ENCODE data around the gene SRBD1. TPM values are rescaled to one million over a fixed set of nuclear protein-coding genes. Genes with fewer than 3 reads are reported as not detected.
A peak's percentile ranks its signal among the peaks of the same experiment; 100 is the strongest.

The SRBD1 gene
- polyA plus RNA-seq, 4 donors, result 4.7 to 10.9 (median 7.1) TPM

- H3K4me1 ChIP-seq (ENCODE audit: control insufficient read depth in 3 of 3, insufficient read depth in 2 of 3, low read depth in 1 of 3, low read length in 2 of 3), result peaks cover 0 to 19% (median 0%) of the 10 kb centered on the region in 3 donors
- 19 to 27% (median 23%) methylated on average over 10 to 11 of the region's 11 CpGs for WGBS, 3 donors
- no peak overlapping the region for H3K27ac ChIP-seq (ENCODE audit: low read depth in 1 of 3, low read length in 2 of 3)
- peak overlapping the region in 2 of 3 donors; percentile 64 to 72 for H3K4me3 ChIP-seq (ENCODE audit: low read depth in 1 of 3, low read length in 3 of 3)
- peaks cover 0 to 16% (median 0%) of the 10 kb centered on the region in 3 donors for H3K27me3 ChIP-seq (ENCODE audit: control insufficient read depth in 3 of 3, insufficient read depth in 3 of 3, low read length in 3 of 3)
- FAIRE-seq, result no peak
- no peak for DNase-seq
- no peaks in the 10 kb centered on the region for H3K9me3 ChIP-seq (ENCODE audit: control insufficient read depth in 2 of 2, insufficient read depth in 1 of 2, low read depth in 1 of 2, low read length in 1 of 2)
- H3K36me3 ChIP-seq (ENCODE audit: control insufficient read depth in 3 of 3, insufficient read depth in 2 of 3, low read depth in 1 of 3, low read length in 3 of 3), result peaks cover 0 to 3% (median 0%) of the 10 kb centered on the region in 3 donors
Measured at GRCh38 chr2:45643095-45643494, 32.0 kb upstream of the SRBD1 start.

- no peak overlapping the region for H3K4me3 ChIP-seq (ENCODE audit: low read depth in 1 of 3, low read length in 3 of 3)
- no peaks in the 10 kb centered on the region for H3K9me3 ChIP-seq (ENCODE audit: control insufficient read depth in 2 of 2, insufficient read depth in 1 of 2, low read depth in 1 of 2, low read length in 1 of 2)
- H3K36me3 ChIP-seq (ENCODE audit: control insufficient read depth in 3 of 3, insufficient read depth in 2 of 3, low read depth in 1 of 3, low read length in 3 of 3), result no peaks in the 10 kb centered on the region
- no peak overlapping the region for H3K27ac ChIP-seq (ENCODE audit: low read depth in 1 of 3, low read length in 2 of 3)
- no peak for DNase-seq
- WGBS, 3 donors, result 62 to 72% (median 63%) methylated on average over 2 of the region's 2 CpGs
- peaks cover 0 to 16% (median 0%) of the 10 kb centered on the region in 3 donors for H3K27me3 ChIP-seq (ENCODE audit: control insufficient read depth in 3 of 3, insufficient read depth in 3 of 3, low read length in 3 of 3)
- peaks cover 0 to 13% (median 0%) of the 10 kb centered on the region in 3 donors for H3K4me1 ChIP-seq (ENCODE audit: control insufficient read depth in 3 of 3, insufficient read depth in 2 of 3, low read depth in 1 of 3, low read length in 2 of 3)
- no peak for FAIRE-seq
Measured at GRCh38 chr2:45640576-45640975, 29.5 kb upstream of the SRBD1 start.

- no peak for DNase-seq
- no peak for FAIRE-seq
- Histone ChIP-seq H3K9me3 (ENCODE audit: control insufficient read depth in 2 of 2, insufficient read depth in 1 of 2, low read depth in 1 of 2, low read length in 1 of 2) (no peaks in the 10 kb centered on the region), H3K36me3 (ENCODE audit: control insufficient read depth in 3 of 3, insufficient read depth in 2 of 3, low read depth in 1 of 3, low read length in 3 of 3) (no peaks in the 10 kb centered on the region), H3K27ac (ENCODE audit: low read depth in 1 of 3, low read length in 2 of 3) (no peak overlapping the region), H3K4me1 (ENCODE audit: control insufficient read depth in 3 of 3, insufficient read depth in 2 of 3, low read depth in 1 of 3, low read length in 2 of 3) (no peaks in the 10 kb centered on the region), H3K4me3 (ENCODE audit: low read depth in 1 of 3, low read length in 3 of 3) (no peak overlapping the region), H3K27me3 (ENCODE audit: control insufficient read depth in 3 of 3, insufficient read depth in 3 of 3, low read length in 3 of 3) (peaks cover 0 to 6% (median 0%) of the 10 kb centered on the region in 3 donors)
- 61 to 87% (median 66%) methylated on average over 5 of the region's 5 CpGs for WGBS, 3 donors
Measured at GRCh38 chr2:45637440-45637839, 26.4 kb upstream of the SRBD1 start.

GRCh38 chr2:45636008-45636407 is 24.9 kb upstream of the SRBD1 start:
- 68 to 86% (median 82%) methylated on average over 5 of the region's 5 CpGs for WGBS, 3 donors
- no peaks in the 10 kb centered on the region for H3K36me3 ChIP-seq (ENCODE audit: control insufficient read depth in 3 of 3, insufficient read depth in 2 of 3, low read depth in 1 of 3, low read length in 3 of 3)
- H3K4me3 ChIP-seq (ENCODE audit: low read depth in 1 of 3, low read length in 3 of 3), result no peak overlapping the region
- no peaks in the 10 kb centered on the region for H3K4me1 ChIP-seq (ENCODE audit: control insufficient read depth in 3 of 3, insufficient read depth in 2 of 3, low read depth in 1 of 3, low read length in 2 of 3)
- peaks cover 0 to 3% (median 2%) of the 10 kb centered on the region in 3 donors for H3K27me3 ChIP-seq (ENCODE audit: control insufficient read depth in 3 of 3, insufficient read depth in 3 of 3, low read length in 3 of 3)
- no peak for FAIRE-seq
- no peak for DNase-seq
- H3K27ac ChIP-seq (ENCODE audit: low read depth in 1 of 3, low read length in 2 of 3), result no peak overlapping the region
- no peaks in the 10 kb centered on the region for H3K9me3 ChIP-seq (ENCODE audit: control insufficient read depth in 2 of 2, insufficient read depth in 1 of 2, low read depth in 1 of 2, low read length in 1 of 2)

GRCh38 chr2:45634223-45634622 is 23.2 kb upstream of the SRBD1 start:
- Histone ChIP-seq H3K4me1 (ENCODE audit: control insufficient read depth in 3 of 3, insufficient read depth in 2 of 3, low read depth in 1 of 3, low read length in 2 of 3) (no peaks in the 10 kb centered on the region), H3K9me3 (ENCODE audit: control insufficient read depth in 2 of 2, insufficient read depth in 1 of 2, low read depth in 1 of 2, low read length in 1 of 2) (no peaks in the 10 kb centered on the region), H3K4me3 (ENCODE audit: low read depth in 1 of 3, low read length in 3 of 3) (no peak overlapping the region), H3K36me3 (ENCODE audit: control insufficient read depth in 3 of 3, insufficient read depth in 2 of 3, low read depth in 1 of 3, low read length in 3 of 3) (no peaks in the 10 kb centered on the region), H3K27ac (ENCODE audit: low read depth in 1 of 3, low read length in 2 of 3) (no peak overlapping the region), H3K27me3 (ENCODE audit: control insufficient read depth in 3 of 3, insufficient read depth in 3 of 3, low read length in 3 of 3) (peaks cover 0 to 3% (median 2%) of the 10 kb centered on the region in 3 donors)
- DNase-seq (no peak), FAIRE-seq (no peak)
- WGBS, 3 donors, result 84 to 89% (median 87%) methylated on average over 5 of the region's 5 CpGs

GRCh38 chr2:45631955-45632354 is 20.9 kb upstream of the SRBD1 start:
- Histone ChIP-seq H3K4me1 (ENCODE audit: control insufficient read depth in 3 of 3, insufficient read depth in 2 of 3, low read depth in 1 of 3, low read length in 2 of 3) (no peaks in the 10 kb centered on the region), H3K4me3 (ENCODE audit: low read depth in 1 of 3, low read length in 3 of 3) (no peak overlapping the region), H3K27ac (ENCODE audit: low read depth in 1 of 3, low read length in 2 of 3) (no peak overlapping the region), H3K36me3 (ENCODE audit: control insufficient read depth in 3 of 3, insufficient read depth in 2 of 3, low read depth in 1 of 3, low read length in 3 of 3) (no peaks in the 10 kb centered on the region), H3K9me3 (ENCODE audit: control insufficient read depth in 2 of 2, insufficient read depth in 1 of 2, low read depth in 1 of 2, low read length in 1 of 2) (no peaks in the 10 kb centered on the region), H3K27me3 (ENCODE audit: control insufficient read depth in 3 of 3, insufficient read depth in 3 of 3, low read length in 3 of 3) (peaks cover 0 to 3% (median 0%) of the 10 kb centered on the region in 3 donors)
- WGBS, 3 donors, result 74 to 91% (median 77%) methylated on average over 3 of the region's 3 CpGs
- FAIRE-seq (no peak), DNase-seq (no peak)

- DNase-seq, result no peak
- no peak overlapping the region for H3K27ac ChIP-seq (ENCODE audit: low read depth in 1 of 3, low read length in 2 of 3)
Measured at GRCh38 chr2:45631319-45631718, 20.3 kb upstream of the SRBD1 start.

GRCh38 chr2:45629971-45630370 is 18.9 kb upstream of the SRBD1 start:
- Histone ChIP-seq H3K9me3 (ENCODE audit: control insufficient read depth in 2 of 2, insufficient read depth in 1 of 2, low read depth in 1 of 2, low read length in 1 of 2) (no peaks in the 10 kb centered on the region), H3K4me3 (ENCODE audit: low read depth in 1 of 3, low read length in 3 of 3) (no peak overlapping the region), H3K4me1 (ENCODE audit: control insufficient read depth in 3 of 3, insufficient read depth in 2 of 3, low read depth in 1 of 3, low read length in 2 of 3) (no peaks in the 10 kb centered on the region), H3K27me3 (ENCODE audit: control insufficient read depth in 3 of 3, insufficient read depth in 3 of 3, low read length in 3 of 3) (peaks cover 0 to 3% (median 0%) of the 10 kb centered on the region in 3 donors), H3K36me3 (ENCODE audit: control insufficient read depth in 3 of 3, insufficient read depth in 2 of 3, low read depth in 1 of 3, low read length in 3 of 3) (no peaks in the 10 kb centered on the region), H3K27ac (ENCODE audit: low read depth in 1 of 3, low read length in 2 of 3) (no peak overlapping the region)
- WGBS, 3 donors, result 7 to 79% (median 38%) methylated on average over 1 of the region's 1 CpG
- no peak for DNase-seq
- FAIRE-seq, result no peak

More at GRCh38 chr2:45631319-45631718, 20.3 kb upstream of the SRBD1 start:
- H3K4me1 ChIP-seq (ENCODE audit: control insufficient read depth in 3 of 3, insufficient read depth in 2 of 3, low read depth in 1 of 3, low read length in 2 of 3), result no peaks in the 10 kb centered on the region
- H3K4me3 ChIP-seq (ENCODE audit: low read depth in 1 of 3, low read length in 3 of 3), result no peak overlapping the region
- no peaks in the 10 kb centered on the region for H3K9me3 ChIP-seq (ENCODE audit: control insufficient read depth in 2 of 2, insufficient read depth in 1 of 2, low read depth in 1 of 2, low read length in 1 of 2)
- 93 to 96% (median 94%) methylated on average over 3 of the region's 3 CpGs for WGBS, 3 donors
- H3K27me3 ChIP-seq (ENCODE audit: control insufficient read depth in 3 of 3, insufficient read depth in 3 of 3, low read length in 3 of 3), result peaks cover 0 to 3% (median 0%) of the 10 kb centered on the region in 3 donors
- no peaks in the 10 kb centered on the region for H3K36me3 ChIP-seq (ENCODE audit: control insufficient read depth in 3 of 3, insufficient read depth in 2 of 3, low read depth in 1 of 3, low read length in 3 of 3)
- no peak for FAIRE-seq

- Histone ChIP-seq H3K4me3 (ENCODE audit: low read depth in 1 of 3, low read length in 3 of 3) (no peak overlapping the region), H3K27ac (ENCODE audit: low read depth in 1 of 3, low read length in 2 of 3) (no peak overlapping the region), H3K9me3 (ENCODE audit: control insufficient read depth in 2 of 2, insufficient read depth in 1 of 2, low read depth in 1 of 2, low read length in 1 of 2) (no peaks in the 10 kb centered on the region), H3K27me3 (ENCODE audit: control insufficient read depth in 3 of 3, insufficient read depth in 3 of 3, low read length in 3 of 3) (peaks cover 0 to 3% (median 0%) of the 10 kb centered on the region in 3 donors), H3K4me1 (ENCODE audit: control insufficient read depth in 3 of 3, insufficient read depth in 2 of 3, low read depth in 1 of 3, low read length in 2 of 3) (no peaks in the 10 kb centered on the region), H3K36me3 (ENCODE audit: control insufficient read depth in 3 of 3, insufficient read depth in 2 of 3, low read depth in 1 of 3, low read length in 3 of 3) (no peaks in the 10 kb centered on the region)
- FAIRE-seq (no peak), DNase-seq (no peak)
- 53 to 76% (median 61%) methylated on average over 1 of the region's 1 CpG for WGBS, 3 donors
Measured at GRCh38 chr2:45627911-45628310, 16.8 kb upstream of the SRBD1 start.

Measured in small intestine (tissue), 7 donors.